Measurements from ENCODE around the gene ZNF217.
A peak's percentile ranks its signal among the peaks of the same experiment; 100 is the strongest.
"Not testable (repeated sequence)": the region's sequence is repeated elsewhere in the genome, so short reads cannot be mapped to it uniquely, and the experiment has no call there.

ZNF217 gene

DNA sequence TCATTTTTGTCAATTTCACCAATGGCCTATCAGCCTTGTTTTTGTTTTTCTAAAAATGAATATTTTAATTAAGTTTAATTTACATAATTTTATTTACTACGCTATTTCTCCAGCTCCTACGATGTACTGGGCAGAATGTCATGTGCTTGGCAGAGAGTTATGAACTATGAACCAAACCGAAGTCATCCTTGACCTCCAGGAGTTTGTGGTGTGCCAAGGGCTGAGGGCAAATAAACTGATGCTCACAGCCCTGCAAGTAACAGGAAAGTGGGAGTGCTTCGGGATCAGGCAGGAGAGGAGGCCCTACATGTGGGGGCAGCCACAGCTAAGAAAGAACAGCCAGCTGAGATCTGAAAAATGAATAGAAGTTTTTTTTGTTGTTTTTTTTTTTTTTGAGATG is 38.6 kb downstream of the ZNF217 start:
- Histone ChIP-seq H3K4me3 (no peak overlapping the region), H3K27ac (no peak overlapping the region), H3K9ac (ENCODE audit: insufficient read length) (no peak overlapping the region), H3K36me3 (ENCODE audit: insufficient read depth, low read length) (no peaks in the 10 kb centered on the region), H3K9me3 (ENCODE audit: low read depth, low read length) (no peaks in the 10 kb centered on the region)
- TF ChIP-seq EZH2 (IDR thresholded peaks at IDR 0.05): no peak
- TF ChIP-seq POLR2AphosphoS5 (IDR thresholded peaks at IDR 0.05; ENCODE audit: borderline replicate concordance, low read depth, low read length): no peak
- no peak for TF ChIP-seq FOXP2 (optimal IDR thresholded peaks at IDR 0.05; ENCODE audit: control extremely low read depth, extremely low read length, insufficient read depth)
- DNase-seq (ENCODE audit: low read depth, low spot score): no peak

GRCh38 chr20:53552572-53552893 is 41.1 kb downstream of the ZNF217 start:
- not testable (repeated sequence) for H3K27ac ChIP-seq

GRCh38 chr20:53551719-53552571 is 41.7 kb downstream of the ZNF217 start:
- H3K9me3 ChIP-seq (ENCODE audit: low read depth, low read length); H3K27ac ChIP-seq; H3K36me3 ChIP-seq (ENCODE audit: insufficient read depth, low read length); DNase-seq (ENCODE audit: low read depth, low spot score); H3K4me3 ChIP-seq; H3K9ac ChIP-seq (ENCODE audit: insufficient read length): not testable (repeated sequence)

More at GRCh38 chr20:53552572-53552893, 41.1 kb downstream of the ZNF217 start:
- H3K4me3 ChIP-seq; H3K36me3 ChIP-seq (ENCODE audit: insufficient read depth, low read length); H3K9me3 ChIP-seq (ENCODE audit: low read depth, low read length); H3K9ac ChIP-seq (ENCODE audit: insufficient read length); DNase-seq (ENCODE audit: low read depth, low spot score): not testable (repeated sequence)

GRCh38 chr20:53550280-53551187 is 43.1 kb downstream of the ZNF217 start:
- Histone ChIP-seq H3K4me3 (no peak overlapping the region), H3K9me3 (ENCODE audit: low read depth, low read length) (no peaks in the 10 kb centered on the region), H3K36me3 (ENCODE audit: insufficient read depth, low read length) (no peaks in the 10 kb centered on the region), H3K9ac (ENCODE audit: insufficient read length) (no peak overlapping the region), H3K27ac (no peak overlapping the region)
- no peak for TF ChIP-seq POLR2AphosphoS5 (IDR thresholded peaks at IDR 0.05; ENCODE audit: borderline replicate concordance, low read depth, low read length)
- no peak for TF ChIP-seq EZH2 (IDR thresholded peaks at IDR 0.05)
- TF ChIP-seq FOXP2 (optimal IDR thresholded peaks at IDR 0.05; ENCODE audit: control extremely low read depth, extremely low read length, insufficient read depth): no peak
- DNase-seq (ENCODE audit: low read depth, low spot score): no peak

- H3K9ac ChIP-seq (ENCODE audit: insufficient read length): no peak overlapping the region
- H3K4me3 ChIP-seq: no peak overlapping the region
- TF ChIP-seq FOXP2 (optimal IDR thresholded peaks at IDR 0.05; ENCODE audit: control extremely low read depth, extremely low read length, insufficient read depth) (peak; percentile 80), EZH2 (IDR thresholded peaks at IDR 0.05) (no peak)
- no peak overlapping the region for H3K27ac ChIP-seq
- peak; percentile 76 for DNase-seq (ENCODE audit: low read depth, low spot score)
- H3K36me3 ChIP-seq (ENCODE audit: insufficient read depth, low read length): no peaks in the 10 kb centered on the region
- H3K9me3 ChIP-seq (ENCODE audit: low read depth, low read length): no peaks in the 10 kb centered on the region
Measured at GRCh38 chr20:53547664-53548239, 45.9 kb downstream of the ZNF217 start.

DNA sequence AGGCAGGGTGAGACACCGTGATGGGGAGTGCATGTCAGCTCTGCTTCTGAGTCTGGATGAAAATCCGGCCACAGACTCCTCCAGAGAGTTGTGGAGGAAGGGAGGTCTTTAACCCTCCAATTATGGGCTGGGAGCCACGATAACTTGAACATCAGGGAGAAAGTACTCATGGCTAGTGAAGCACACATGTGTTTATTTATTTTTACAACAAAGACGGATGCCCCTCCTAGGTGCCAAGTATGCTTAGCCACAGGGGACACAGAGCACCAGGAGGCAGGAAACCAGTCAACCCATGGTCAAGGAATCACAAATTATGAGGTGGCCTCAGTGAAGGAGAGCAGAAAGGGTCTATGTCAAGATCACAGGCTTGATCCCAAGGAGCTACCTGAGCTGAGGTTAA is 54.1 kb downstream of the ZNF217 start:
- Histone ChIP-seq H3K9ac (ENCODE audit: insufficient read length) (no peak overlapping the region), H3K4me3 (no peak overlapping the region)

GRCh38 chr20:53536382-53536781 is 57.3 kb downstream of the ZNF217 start:
- H3K36me3 ChIP-seq (ENCODE audit: insufficient read depth, low read length); H3K9me3 ChIP-seq (ENCODE audit: low read depth, low read length); H3K27ac ChIP-seq; H3K9ac ChIP-seq (ENCODE audit: insufficient read length); DNase-seq (ENCODE audit: low read depth, low spot score); H3K4me3 ChIP-seq: not testable (repeated sequence)

More for the DNA sequence above, 54.1 kb downstream of the ZNF217 start:
- Histone ChIP-seq H3K27ac (no peak overlapping the region), H3K36me3 (ENCODE audit: insufficient read depth, low read length) (no peaks in the 10 kb centered on the region), H3K9me3 (ENCODE audit: low read depth, low read length) (no peaks in the 10 kb centered on the region)
- no peak for DNase-seq (ENCODE audit: low read depth, low spot score)
- TF ChIP-seq EZH2 (IDR thresholded peaks at IDR 0.05): no peak
- no peak for TF ChIP-seq POLR2AphosphoS5 (IDR thresholded peaks at IDR 0.05; ENCODE audit: borderline replicate concordance, low read depth, low read length)
- no peak for TF ChIP-seq FOXP2 (optimal IDR thresholded peaks at IDR 0.05; ENCODE audit: control extremely low read depth, extremely low read length, insufficient read depth)

DNA sequence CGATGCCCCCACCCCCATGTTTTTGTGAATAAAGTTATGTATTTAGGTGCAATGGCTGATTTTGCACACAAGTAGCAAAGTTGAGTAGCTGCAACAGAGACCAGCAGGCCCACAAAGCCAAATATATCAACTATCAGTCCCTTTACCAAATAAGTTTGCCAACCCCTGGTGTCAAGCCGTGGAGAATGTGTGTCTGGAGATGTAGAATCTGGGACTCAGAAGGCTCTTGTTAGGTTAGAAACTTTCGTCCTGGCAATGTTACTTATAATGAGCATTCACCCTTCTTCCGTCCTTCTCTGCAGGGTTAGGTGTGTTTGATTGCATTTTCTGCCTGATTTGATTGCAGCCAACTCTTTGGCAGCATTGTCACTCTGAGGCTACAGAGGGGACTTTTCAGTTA is 57.8 kb downstream of the ZNF217 start:
- no peaks in the 10 kb centered on the region for H3K36me3 ChIP-seq (ENCODE audit: insufficient read depth, low read length)
- no peak for TF ChIP-seq FOXP2 (optimal IDR thresholded peaks at IDR 0.05; ENCODE audit: control extremely low read depth, extremely low read length, insufficient read depth)
- no peak overlapping the region for H3K9ac ChIP-seq (ENCODE audit: insufficient read length)
- H3K9me3 ChIP-seq (ENCODE audit: low read depth, low read length): no peaks in the 10 kb centered on the region
- H3K27ac ChIP-seq: no peak overlapping the region
- no peak overlapping the region for H3K4me3 ChIP-seq
- no peak for DNase-seq (ENCODE audit: low read depth, low spot score)

DNA sequence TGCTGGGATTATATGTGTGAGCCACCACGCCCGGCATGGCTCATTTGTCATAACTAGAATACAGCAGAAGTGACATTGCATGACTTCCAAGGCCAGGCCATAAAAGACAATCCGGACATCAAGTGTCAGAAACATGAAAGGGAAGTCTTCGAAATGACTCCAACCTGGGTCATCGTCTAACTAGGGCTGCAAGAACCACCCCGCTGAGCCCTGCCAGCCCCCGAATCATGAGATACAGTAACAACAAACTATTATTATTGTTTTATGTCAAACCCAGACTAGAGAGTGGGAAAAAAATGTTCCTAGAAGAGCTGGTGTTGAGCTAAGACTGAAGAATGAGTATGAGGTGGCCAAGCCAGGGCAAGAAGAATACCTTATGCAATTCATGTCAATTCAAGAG is 59.6 kb downstream of the ZNF217 start:
- Histone ChIP-seq H3K9me3 (ENCODE audit: low read depth, low read length) (no peaks in the 10 kb centered on the region), H3K36me3 (ENCODE audit: insufficient read depth, low read length) (no peaks in the 10 kb centered on the region), H3K27ac (no peak overlapping the region), H3K9ac (ENCODE audit: insufficient read length) (no peak overlapping the region), H3K4me3 (no peak overlapping the region)
- TF ChIP-seq EZH2 (IDR thresholded peaks at IDR 0.05): no peak
- no peak for DNase-seq (ENCODE audit: low read depth, low spot score)

Measured in SK-N-MC (cell line).